Nephron (organoid): ENCODE results near the gene FCHSD2.
"Not testable (repeated sequence)": the region's sequence is repeated elsewhere in the genome, so short reads cannot be mapped to it uniquely, and the experiment has no call there.

Experiments used
- H3K27ac Mint-ChIP-seq, 3 experiments: 2 replicates each; pipeline ENCODE4 v1.8.0; 2020; ENCODE audit warnings: mixed read lengths in 3 of 3, mild to moderate bottlenecking in 2 of 3, moderate library complexity in 1 of 3
- H3K27me3 Mint-ChIP-seq: 2 replicates; pipeline ENCODE4 v1.8.0; 2021; ENCODE audit warnings: low read depth, mild to moderate bottlenecking, moderate library complexity, mixed read lengths
- H3K36me3 Mint-ChIP-seq: 2 replicates; pipeline ENCODE4 v1.8.0; 2020; ENCODE audit warnings: low read depth, mixed read lengths
- H3K4me1 Mint-ChIP-seq: 2 replicates; pipeline ENCODE4 v1.8.0; 2020; ENCODE audit warnings: mixed read lengths
- H3K4me3 Mint-ChIP-seq, 3 experiments: 2 replicates each; pipeline ENCODE4 v1.8.0; 2020; ENCODE audit warnings: mild to moderate bottlenecking in 3 of 3, mixed read lengths in 3 of 3, moderate library complexity in 2 of 3
- H3K9me3 Mint-ChIP-seq: 2 replicates; pipeline ENCODE4 v1.8.0; 2020; ENCODE audit warnings: mixed read lengths
- CTCF ChIP-seq, 3 experiments: fragments of 200-600 bp; sonication (generic); IDR thresholded peaks; one replicate each; pipeline ENCODE4 v1.5.0; 2021; ENCODE audit warnings: antibody characterized with exemption in 3 of 3; ENCODE audit not compliant: unreplicated experiment in 3 of 3

The FCHSD2 gene

GRCh38 chr11:72793425-72794367, 348.4 kb downstream of the FCHSD2 start, which contains the start of gene STARD10:
TSS of gene STARD10 (minus strand) at chr11:72794047. CDS start at chr11:72781181, 12,866 bp downstream.
- no peaks in the 10 kb centered on the region for H3K27me3 Mint-ChIP-seq
- H3K27ac Mint-ChIP-seq = peak within 1 kb of the TSS; percentile 93 to 98 (median 97)
- TF ChIP-seq CTCF (IDR thresholded peaks at IDR 0.05; ENCODE audit: unreplicated experiment in 3 of 3) = peak; percentile 98 to 100 (median 99)
- H3K9me3 Mint-ChIP-seq = no peaks in the 10 kb centered on the region
- peaks cover 32% of the 10 kb centered on the region for H3K4me1 Mint-ChIP-seq
- H3K36me3 Mint-ChIP-seq = no peaks in the 10 kb centered on the region
- H3K4me3 Mint-ChIP-seq = peak within 1 kb of the TSS; percentile 97

DNA sequence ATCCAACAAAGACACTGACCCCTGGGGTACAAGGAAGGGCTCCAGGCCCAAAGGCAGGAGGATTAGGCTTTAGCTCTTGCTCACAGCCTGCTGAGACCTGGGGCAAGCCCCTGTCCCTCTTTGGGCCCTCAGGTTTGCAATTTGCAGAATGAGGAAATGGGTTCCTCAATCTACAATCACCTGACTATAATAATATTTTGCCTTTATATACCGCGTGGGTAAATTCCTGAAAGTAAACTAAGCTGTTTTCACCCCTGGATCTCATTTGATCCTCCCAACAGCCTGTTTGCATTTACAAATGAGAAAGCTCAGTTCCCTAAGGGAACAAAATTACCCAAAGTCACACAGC, 349.1 kb downstream of the FCHSD2 start:
- peak overlapping the region; percentile 93 to 98 (median 97) for H3K27ac Mint-ChIP-seq
- H3K9me3 Mint-ChIP-seq = no peaks in the 10 kb centered on the region
- H3K27me3 Mint-ChIP-seq = no peaks in the 10 kb centered on the region
- peaks cover 32% of the 10 kb centered on the region for H3K4me1 Mint-ChIP-seq
- no peak for TF ChIP-seq CTCF (IDR thresholded peaks at IDR 0.05; ENCODE audit: unreplicated experiment in 3 of 3)
- no peaks in the 10 kb centered on the region for H3K36me3 Mint-ChIP-seq
- H3K4me3 Mint-ChIP-seq = peak overlapping the region; percentile 97

- TF ChIP-seq CTCF (IDR thresholded peaks at IDR 0.05; ENCODE audit: unreplicated experiment in 3 of 3) = no peak
- Mint-ChIP-seq H3K4me1 (peaks cover 32% of the 10 kb centered on the region), H3K4me3 (peak overlapping the region in 2 of 3 experiments; percentile 4 to 27), H3K27ac (peak overlapping the region in 2 of 3 experiments; percentile 93 to 98), H3K27me3 (peaks cover 3% of the 10 kb centered on the region), H3K9me3 (no peaks in the 10 kb centered on the region), H3K36me3 (no peaks in the 10 kb centered on the region)
These were observed 349.6 kb downstream of the FCHSD2 start for GRCh38 chr11:72792437-72793021.

GRCh38 chr11:72791228-72791627, 350.9 kb downstream of the FCHSD2 start:
- H3K27ac Mint-ChIP-seq, H3K4me3 Mint-ChIP-seq, H3K27me3 Mint-ChIP-seq, H3K9me3 Mint-ChIP-seq, H3K36me3 Mint-ChIP-seq: not testable (repeated sequence)
- peaks cover 32% of the 10 kb centered on the region for H3K4me1 Mint-ChIP-seq

DNA sequence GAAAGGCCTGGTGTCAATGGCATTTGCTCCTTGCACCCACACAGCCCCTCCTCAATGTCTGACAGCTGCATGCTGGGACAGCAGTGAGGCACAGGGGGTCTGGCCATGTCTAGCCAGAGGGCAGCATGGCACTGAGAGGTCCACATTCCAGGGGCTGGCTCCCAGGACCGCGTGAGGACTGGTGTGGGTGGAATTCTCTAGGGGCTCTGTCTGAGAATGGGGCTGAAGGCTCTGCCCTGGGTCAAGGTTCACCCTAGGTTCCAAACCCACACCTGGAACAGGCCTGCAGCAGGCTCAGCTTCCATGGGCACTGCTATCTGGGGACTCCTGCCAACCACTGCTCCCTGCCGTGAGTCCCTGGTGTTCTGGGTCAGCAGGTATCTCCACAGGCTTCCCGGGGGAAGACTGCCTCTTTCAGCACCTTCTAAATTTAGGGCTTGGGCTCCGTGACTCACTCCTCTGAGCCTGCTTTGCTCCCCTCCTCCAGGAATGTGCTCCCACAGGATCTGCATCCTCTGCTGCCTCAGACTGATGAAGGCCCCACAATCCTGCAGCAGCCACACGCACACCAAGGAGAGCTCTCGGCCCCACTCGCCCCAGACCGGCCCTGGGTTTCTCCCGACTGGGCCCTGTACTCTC, 352.5 kb downstream of the FCHSD2 start:
- Mint-ChIP-seq H3K36me3 (no peaks in the 10 kb centered on the region), H3K4me3 (no peak overlapping the region), H3K27ac (peak overlapping the region in 2 of 3 experiments; percentile 44 to 48), H3K9me3 (no peaks in the 10 kb centered on the region), H3K27me3 (peaks cover 3% of the 10 kb centered on the region), H3K4me1 (peaks cover 29% of the 10 kb centered on the region)
- no peak for TF ChIP-seq CTCF (IDR thresholded peaks at IDR 0.05; ENCODE audit: unreplicated experiment in 3 of 3)

DNA sequence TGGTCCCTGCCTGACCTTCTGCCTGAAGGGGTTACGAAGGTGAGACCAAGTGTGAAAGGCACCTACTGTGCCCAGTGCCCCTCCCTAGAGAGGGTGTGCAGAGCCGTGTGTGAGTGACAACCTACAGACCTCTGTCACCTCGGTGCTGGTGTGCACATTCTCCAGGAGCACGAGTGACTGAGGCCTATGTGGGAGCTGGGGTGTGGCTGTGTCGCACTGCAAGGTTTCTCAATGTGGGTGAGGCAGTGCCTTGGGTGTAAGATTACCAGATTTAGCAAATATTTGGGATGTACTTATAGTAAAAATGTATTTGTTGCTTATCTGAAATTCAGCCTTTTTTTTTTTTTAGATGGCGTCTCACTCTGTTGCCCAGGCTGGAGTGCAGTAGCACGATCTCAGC, 353.9 kb downstream of the FCHSD2 start:
- H3K4me3 Mint-ChIP-seq = no peak overlapping the region
- H3K27ac Mint-ChIP-seq = no peak overlapping the region
- H3K9me3 Mint-ChIP-seq = no peaks in the 10 kb centered on the region
- H3K4me1 Mint-ChIP-seq = peaks cover 16% of the 10 kb centered on the region
- no peak for TF ChIP-seq CTCF (IDR thresholded peaks at IDR 0.05; ENCODE audit: unreplicated experiment in 3 of 3)
- H3K27me3 Mint-ChIP-seq = peaks cover 3% of the 10 kb centered on the region
- no peaks in the 10 kb centered on the region for H3K36me3 Mint-ChIP-seq
